RWPE2 (cell line): ENCODE measurements around the gene ACP2.
A peak's percentile ranks its signal among the peaks of the same experiment; 100 is the strongest.

Source experiments
- ATAC-seq: fragments of 200-7000 bp; cut with Tn5 transposase; 3 replicates; pipeline ENCODE4 v1.9.1; 2021; ENCODE audit warnings: low read depth
- DNase-seq: peaks from one replicate; pipeline ENCODE4 v3.0.0-alpha.2; 2020; ENCODE audit warnings: low spot score
- H3K27ac ChIP-seq: fragments of 450-650 bp; 2 replicates; pipeline ENCODE4 v1.5.1; 2017; ENCODE audit warnings: mild to moderate bottlenecking; ENCODE audit not compliant: poor library complexity, severe bottlenecking
- H3K27me3 ChIP-seq: fragments of 250-450 bp; sonication (Bioruptor Pico); 2 replicates; pipeline ENCODE4 v1.5.1; 2021; ENCODE audit warnings: mild to moderate bottlenecking, moderate library complexity; ENCODE audit not compliant: insufficient read depth, poor library complexity, severe bottlenecking
- H3K36me3 ChIP-seq: fragments of 250-450 bp; sonication (Bioruptor Pico); 2 replicates; pipeline ENCODE4 v1.5.1; 2020; ENCODE audit warnings: low read depth, mild to moderate bottlenecking, moderate library complexity
- H3K4me1 ChIP-seq: fragments of 250-450 bp; sonication (Bioruptor Pico); 2 replicates; pipeline ENCODE4 v1.5.1; 2021; ENCODE audit warnings: mild to moderate bottlenecking, moderate library complexity; ENCODE audit not compliant: insufficient read depth, poor library complexity, severe bottlenecking
- H3K4me3 ChIP-seq: fragments of 250-450 bp; sonication (Bioruptor Pico); 2 replicates; pipeline ENCODE4 v1.5.1; 2021; ENCODE audit warnings: mild to moderate bottlenecking, moderate library complexity; ENCODE audit not compliant: severe bottlenecking
- H3K9me3 ChIP-seq: fragments of 250-450 bp; sonication (Bioruptor Pico); 2 replicates; pipeline ENCODE4 v1.5.1; 2021; ENCODE audit warnings: mild to moderate bottlenecking, moderate library complexity; ENCODE audit not compliant: severe bottlenecking
- CTCF ChIP-seq: fragments of 450-650 bp; IDR thresholded peaks from one replicate; pipeline ENCODE4 v1.5.1; 2017; ENCODE audit warnings: mild to moderate bottlenecking, moderate library complexity; ENCODE audit not compliant: poor library complexity, severe bottlenecking

Gene ACP2

GRCh38 chr11:47264119-47264518 lies 15.5 kb upstream of the ACP2 start:
- Histone ChIP-seq H3K27ac (no peak overlapping the region), H3K27me3 (no peaks in the 10 kb centered on the region), H3K36me3 (no peaks in the 10 kb centered on the region), H3K4me1 (peaks cover 17% of the 10 kb centered on the region), H3K9me3 (no peaks in the 10 kb centered on the region), H3K4me3 (no peak overlapping the region)
- no peak for TF ChIP-seq CTCF
- DNase-seq: no peak
- ATAC-seq: no peak

- no peaks in the 10 kb centered on the region for H3K9me3 ChIP-seq
- TF ChIP-seq CTCF: no peak
- ATAC-seq (no peak), DNase-seq (no peak)
- no peaks in the 10 kb centered on the region for H3K27me3 ChIP-seq
- no peak overlapping the region for H3K4me3 ChIP-seq
- H3K36me3 ChIP-seq: no peaks in the 10 kb centered on the region
- no peak overlapping the region for H3K27ac ChIP-seq
- peaks cover 15% of the 10 kb centered on the region for H3K4me1 ChIP-seq
These were observed 12.7 kb upstream of the ACP2 start for GRCh38 chr11:47261291-47261800.

GRCh38 chr11:47260366-47260765 lies 11.8 kb upstream of the ACP2 start:
- DNase-seq: no peak
- no peaks in the 10 kb centered on the region for H3K36me3 ChIP-seq
- H3K4me3 ChIP-seq: no peak overlapping the region
- no peaks in the 10 kb centered on the region for H3K27me3 ChIP-seq
- no peak for ATAC-seq
- peaks cover 11% of the 10 kb centered on the region for H3K4me1 ChIP-seq
- TF ChIP-seq CTCF: no peak
- no peaks in the 10 kb centered on the region for H3K9me3 ChIP-seq
- H3K27ac ChIP-seq: no peak overlapping the region

GRCh38 chr11:47259232-47259977 lies 10.8 kb upstream of the ACP2 start:
- H3K36me3 ChIP-seq: no peaks in the 10 kb centered on the region
- H3K27me3 ChIP-seq: no peaks in the 10 kb centered on the region
- TF ChIP-seq CTCF: peak; percentile 62
- H3K27ac ChIP-seq: no peak overlapping the region
- H3K9me3 ChIP-seq: no peaks in the 10 kb centered on the region
- peak; percentile 60 for ATAC-seq
- no peak overlapping the region for H3K4me3 ChIP-seq
- H3K4me1 ChIP-seq: peaks cover 5% of the 10 kb centered on the region
- no peak for DNase-seq

- ATAC-seq (no peak), DNase-seq (no peak)
- peaks cover 5% of the 10 kb centered on the region for H3K4me1 ChIP-seq
- no peaks in the 10 kb centered on the region for H3K27me3 ChIP-seq
- H3K27ac ChIP-seq: peak overlapping the region; percentile 24
- no peak overlapping the region for H3K4me3 ChIP-seq
- TF ChIP-seq CTCF: no peak
- no peaks in the 10 kb centered on the region for H3K36me3 ChIP-seq
- H3K9me3 ChIP-seq: no peaks in the 10 kb centered on the region
These were observed 9.8 kb upstream of the ACP2 start for GRCh38 chr11:47258317-47258902.
